ENCODE data around the gene MYBPC1. TPM values are rescaled to one million over a fixed set of nuclear protein-coding genes. Genes with fewer than 3 reads are reported as not detected.

The MYBPC1 gene
- total and polyA plus RNA-seq, 2 experiments from 2014 or later, result 0.18 TPM; not detected in 1

- Histone ChIP-seq H3K4me1 (ENCODE audit: insufficient read depth) (no peaks in the 10 kb centered on the region), H4K20me1 (replicated peaks; ENCODE audit: insufficient read depth) (no peaks in the 10 kb centered on the region), H2AFZ (no peak overlapping the region), H3K4me2 (no peak overlapping the region), H3F3A (replicated peaks; ENCODE audit: low read depth) (no peaks in the 10 kb centered on the region), H3K79me2 (replicated peaks; ENCODE audit: insufficient read depth) (no peaks in the 10 kb centered on the region), H3K4me3 (no peak overlapping the region), H3K36me3 (ENCODE audit: insufficient read depth) (no peaks in the 10 kb centered on the region), H3K27me3 (ENCODE audit: insufficient read depth) (no peaks in the 10 kb centered on the region), H3K9me2 (ENCODE audit: insufficient read depth) (peaks cover 5% of the 10 kb centered on the region; the same call in 1 of the 2 replicates), H3K27ac (ENCODE audit: low read depth) (no peak overlapping the region)
- Mint-ChIP-seq H3K9me3 (no peaks in the 10 kb centered on the region), H3K27ac (no peak overlapping the region), H3K27me3 (ENCODE audit: insufficient read depth, low read depth, poor library complexity) (peaks cover 2% of the 10 kb centered on the region), H3K36me3 (ENCODE audit: low read depth) (no peaks in the 10 kb centered on the region), H3K4me3 (no peak overlapping the region), H3K4me1 (peaks cover 5% of the 10 kb centered on the region)
- ATAC-seq (no peak), DNase-seq (ENCODE audit: low spot score) (no peak)
- TF ChIP-seq POLR2AphosphoS5 (IDR thresholded peaks at IDR 0.05; ENCODE audit: low read depth), result no peak
- TF ChIP-seq STAT1 (IDR thresholded peaks at IDR 0.05; ENCODE audit: unreplicated experiment), result no peak
- TF ChIP-seq ZNF114 (CRISPR knock-in tag; IDR thresholded peaks at IDR 0.05), result no peak
- no peak for TF ChIP-seq ZNF331 (CRISPR knock-in tag; IDR thresholded peaks at IDR 0.05; ENCODE audit: low read depth)
- TF ChIP-seq, protein P1, sequence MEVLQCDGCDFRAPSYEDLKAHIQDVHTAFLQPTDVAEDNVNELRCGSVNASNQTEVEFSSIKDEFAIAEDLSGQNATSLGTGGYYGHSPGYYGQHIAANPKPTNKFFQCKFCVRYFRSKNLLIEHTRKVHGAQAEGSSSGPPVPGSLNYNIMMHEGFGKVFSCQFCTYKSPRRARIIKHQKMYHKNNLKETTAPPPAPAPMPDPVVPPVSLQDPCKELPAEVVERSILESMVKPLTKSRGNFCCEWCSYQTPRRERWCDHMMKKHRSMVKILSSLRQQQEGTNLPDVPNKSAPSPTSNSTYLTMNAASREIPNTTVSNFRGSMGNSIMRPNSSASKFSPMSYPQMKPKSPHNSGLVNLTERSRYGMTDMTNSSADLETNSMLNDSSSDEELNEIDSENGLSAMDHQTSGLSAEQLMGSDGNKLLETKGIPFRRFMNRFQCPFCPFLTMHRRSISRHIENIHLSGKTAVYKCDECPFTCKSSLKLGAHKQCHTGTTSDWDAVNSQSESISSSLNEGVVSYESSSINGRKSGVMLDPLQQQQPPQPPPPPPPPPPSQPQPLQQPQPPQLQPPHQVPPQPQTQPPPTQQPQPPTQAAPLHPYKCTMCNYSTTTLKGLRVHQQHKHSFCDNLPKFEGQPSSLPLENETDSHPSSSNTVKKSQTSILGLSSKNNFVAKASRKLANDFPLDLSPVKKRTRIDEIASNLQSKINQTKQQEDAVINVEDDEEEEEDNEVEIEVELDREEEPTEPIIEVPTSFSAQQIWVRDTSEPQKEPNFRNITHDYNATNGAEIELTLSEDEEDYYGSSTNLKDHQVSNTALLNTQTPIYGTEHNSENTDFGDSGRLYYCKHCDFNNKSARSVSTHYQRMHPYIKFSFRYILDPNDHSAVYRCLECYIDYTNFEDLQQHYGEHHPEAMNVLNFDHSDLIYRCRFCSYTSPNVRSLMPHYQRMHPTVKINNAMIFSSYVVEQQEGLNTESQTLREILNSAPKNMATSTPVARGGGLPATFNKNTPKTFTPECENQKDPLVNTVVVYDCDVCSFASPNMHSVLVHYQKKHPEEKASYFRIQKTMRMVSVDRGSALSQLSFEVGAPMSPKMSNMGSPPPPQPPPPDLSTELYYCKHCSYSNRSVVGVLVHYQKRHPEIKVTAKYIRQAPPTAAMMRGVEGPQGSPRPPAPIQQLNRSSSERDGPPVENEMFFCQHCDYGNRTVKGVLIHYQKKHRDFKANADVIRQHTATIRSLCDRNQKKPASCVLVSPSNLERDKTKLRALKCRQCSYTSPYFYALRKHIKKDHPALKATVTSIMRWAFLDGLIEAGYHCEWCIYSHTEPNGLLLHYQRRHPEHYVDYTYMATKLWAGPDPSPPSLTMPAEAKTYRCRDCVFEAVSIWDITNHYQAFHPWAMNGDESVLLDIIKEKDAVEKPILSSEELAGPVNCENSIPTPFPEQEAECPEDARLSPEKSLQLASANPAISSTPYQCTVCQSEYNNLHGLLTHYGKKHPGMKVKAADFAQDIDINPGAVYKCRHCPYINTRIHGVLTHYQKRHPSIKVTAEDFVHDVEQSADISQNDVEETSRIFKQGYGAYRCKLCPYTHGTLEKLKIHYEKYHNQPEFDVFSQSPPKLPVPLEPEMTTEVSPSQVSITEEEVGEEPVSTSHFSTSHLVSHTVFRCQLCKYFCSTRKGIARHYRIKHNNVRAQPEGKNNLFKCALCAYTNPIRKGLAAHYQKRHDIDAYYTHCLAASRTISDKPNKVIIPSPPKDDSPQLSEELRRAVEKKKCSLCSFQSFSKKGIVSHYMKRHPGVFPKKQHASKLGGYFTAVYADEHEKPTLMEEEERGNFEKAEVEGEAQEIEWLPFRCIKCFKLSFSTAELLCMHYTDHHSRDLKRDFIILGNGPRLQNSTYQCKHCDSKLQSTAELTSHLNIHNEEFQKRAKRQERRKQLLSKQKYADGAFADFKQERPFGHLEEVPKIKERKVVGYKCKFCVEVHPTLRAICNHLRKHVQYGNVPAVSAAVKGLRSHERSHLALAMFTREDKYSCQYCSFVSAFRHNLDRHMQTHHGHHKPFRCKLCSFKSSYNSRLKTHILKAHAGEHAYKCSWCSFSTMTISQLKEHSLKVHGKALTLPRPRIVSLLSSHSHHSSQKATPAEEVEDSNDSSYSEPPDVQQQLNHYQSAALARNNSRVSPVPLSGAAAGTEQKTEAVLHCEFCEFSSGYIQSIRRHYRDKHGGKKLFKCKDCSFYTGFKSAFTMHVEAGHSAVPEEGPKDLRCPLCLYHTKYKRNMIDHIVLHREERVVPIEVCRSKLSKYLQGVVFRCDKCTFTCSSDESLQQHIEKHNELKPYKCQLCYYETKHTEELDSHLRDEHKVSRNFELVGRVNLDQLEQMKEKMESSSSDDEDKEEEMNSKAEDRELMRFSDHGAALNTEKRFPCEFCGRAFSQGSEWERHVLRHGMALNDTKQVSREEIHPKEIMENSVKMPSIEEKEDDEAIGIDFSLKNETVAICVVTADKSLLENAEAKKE (CRISPR knock-in tag; IDR thresholded peaks at IDR 0.05), result no peak
- TF ChIP-seq, protein P2, sequence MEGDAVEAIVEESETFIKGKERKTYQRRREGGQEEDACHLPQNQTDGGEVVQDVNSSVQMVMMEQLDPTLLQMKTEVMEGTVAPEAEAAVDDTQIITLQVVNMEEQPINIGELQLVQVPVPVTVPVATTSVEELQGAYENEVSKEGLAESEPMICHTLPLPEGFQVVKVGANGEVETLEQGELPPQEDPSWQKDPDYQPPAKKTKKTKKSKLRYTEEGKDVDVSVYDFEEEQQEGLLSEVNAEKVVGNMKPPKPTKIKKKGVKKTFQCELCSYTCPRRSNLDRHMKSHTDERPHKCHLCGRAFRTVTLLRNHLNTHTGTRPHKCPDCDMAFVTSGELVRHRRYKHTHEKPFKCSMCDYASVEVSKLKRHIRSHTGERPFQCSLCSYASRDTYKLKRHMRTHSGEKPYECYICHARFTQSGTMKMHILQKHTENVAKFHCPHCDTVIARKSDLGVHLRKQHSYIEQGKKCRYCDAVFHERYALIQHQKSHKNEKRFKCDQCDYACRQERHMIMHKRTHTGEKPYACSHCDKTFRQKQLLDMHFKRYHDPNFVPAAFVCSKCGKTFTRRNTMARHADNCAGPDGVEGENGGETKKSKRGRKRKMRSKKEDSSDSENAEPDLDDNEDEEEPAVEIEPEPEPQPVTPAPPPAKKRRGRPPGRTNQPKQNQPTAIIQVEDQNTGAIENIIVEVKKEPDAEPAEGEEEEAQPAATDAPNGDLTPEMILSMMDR (conservative IDR thresholded peaks at IDR 0.05; ENCODE audit: low read depth in 2 of 2), result no peak
- TF ChIP-seq NANOG (IDR thresholded peaks at IDR 0.05; ENCODE audit: borderline replicate concordance), result no peak
- no peak for TF ChIP-seq CREB1 (CRISPR knock-in tag; IDR thresholded peaks at IDR 0.05; ENCODE audit: low read depth)
- TF ChIP-seq EZH2 (IDR thresholded peaks at IDR 0.05; ENCODE audit: low read depth, unreplicated experiment), result no peak
- TF ChIP-seq JUNB (IDR thresholded peaks at IDR 0.05; ENCODE audit: unreplicated experiment), result no peak
- TF ChIP-seq, protein P3, sequence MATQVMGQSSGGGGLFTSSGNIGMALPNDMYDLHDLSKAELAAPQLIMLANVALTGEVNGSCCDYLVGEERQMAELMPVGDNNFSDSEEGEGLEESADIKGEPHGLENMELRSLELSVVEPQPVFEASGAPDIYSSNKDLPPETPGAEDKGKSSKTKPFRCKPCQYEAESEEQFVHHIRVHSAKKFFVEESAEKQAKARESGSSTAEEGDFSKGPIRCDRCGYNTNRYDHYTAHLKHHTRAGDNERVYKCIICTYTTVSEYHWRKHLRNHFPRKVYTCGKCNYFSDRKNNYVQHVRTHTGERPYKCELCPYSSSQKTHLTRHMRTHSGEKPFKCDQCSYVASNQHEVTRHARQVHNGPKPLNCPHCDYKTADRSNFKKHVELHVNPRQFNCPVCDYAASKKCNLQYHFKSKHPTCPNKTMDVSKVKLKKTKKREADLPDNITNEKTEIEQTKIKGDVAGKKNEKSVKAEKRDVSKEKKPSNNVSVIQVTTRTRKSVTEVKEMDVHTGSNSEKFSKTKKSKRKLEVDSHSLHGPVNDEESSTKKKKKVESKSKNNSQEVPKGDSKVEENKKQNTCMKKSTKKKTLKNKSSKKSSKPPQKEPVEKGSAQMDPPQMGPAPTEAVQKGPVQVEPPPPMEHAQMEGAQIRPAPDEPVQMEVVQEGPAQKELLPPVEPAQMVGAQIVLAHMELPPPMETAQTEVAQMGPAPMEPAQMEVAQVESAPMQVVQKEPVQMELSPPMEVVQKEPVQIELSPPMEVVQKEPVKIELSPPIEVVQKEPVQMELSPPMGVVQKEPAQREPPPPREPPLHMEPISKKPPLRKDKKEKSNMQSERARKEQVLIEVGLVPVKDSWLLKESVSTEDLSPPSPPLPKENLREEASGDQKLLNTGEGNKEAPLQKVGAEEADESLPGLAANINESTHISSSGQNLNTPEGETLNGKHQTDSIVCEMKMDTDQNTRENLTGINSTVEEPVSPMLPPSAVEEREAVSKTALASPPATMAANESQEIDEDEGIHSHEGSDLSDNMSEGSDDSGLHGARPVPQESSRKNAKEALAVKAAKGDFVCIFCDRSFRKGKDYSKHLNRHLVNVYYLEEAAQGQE (IDR thresholded peaks at IDR 0.05; ENCODE audit: unreplicated experiment), result no peak
- no peak for TF ChIP-seq EZH2phosphoT487 (IDR thresholded peaks at IDR 0.05; ENCODE audit: unreplicated experiment)
- TF ChIP-seq ETS1 (IDR thresholded peaks at IDR 0.05), result no peak
Observed at GRCh38 chr12:101655393-101655792, 60.6 kb downstream of the MYBPC1 start.

Measured in GM23338 (cell line).